ENCODE data around the gene DHRS13.
A peak's percentile ranks its signal among the peaks of the same experiment; 100 is the strongest.

DHRS13 gene

GRCh38 chr17:28902819-28903545 lies at the start of gene DHRS13:
Gene DHRS13 (minus strand): TSS chr17:28903079. CDS start chr17:28902944, 135 bp downstream.
- H3K4me3 ChIP-seq (ENCODE audit: low read depth, low read length): peak within 1 kb of the TSS; percentile 65
- DNase-seq (ENCODE audit: low read depth): peak; percentile 67

GRCh38 chr17:28951991-28952975 lies 49.4 kb upstream of the DHRS13 start:
- peak overlapping the region; percentile 78 for H3K4me3 ChIP-seq (ENCODE audit: low read depth, low read length)
- DNase-seq (ENCODE audit: low read depth): peak; percentile 98

GRCh38 chr17:28951428-28951990 lies 48.6 kb upstream of the DHRS13 start, which contains the start of gene PHF12:
Gene PHF12 (minus strand): TSS chr17:28951518. CDS start chr17:28950960, 558 bp downstream.
- H3K4me3 ChIP-seq (ENCODE audit: low read depth, low read length): peak within 1 kb of the TSS; percentile 93
- peak; percentile 100 for DNase-seq (ENCODE audit: low read depth)

DNA sequence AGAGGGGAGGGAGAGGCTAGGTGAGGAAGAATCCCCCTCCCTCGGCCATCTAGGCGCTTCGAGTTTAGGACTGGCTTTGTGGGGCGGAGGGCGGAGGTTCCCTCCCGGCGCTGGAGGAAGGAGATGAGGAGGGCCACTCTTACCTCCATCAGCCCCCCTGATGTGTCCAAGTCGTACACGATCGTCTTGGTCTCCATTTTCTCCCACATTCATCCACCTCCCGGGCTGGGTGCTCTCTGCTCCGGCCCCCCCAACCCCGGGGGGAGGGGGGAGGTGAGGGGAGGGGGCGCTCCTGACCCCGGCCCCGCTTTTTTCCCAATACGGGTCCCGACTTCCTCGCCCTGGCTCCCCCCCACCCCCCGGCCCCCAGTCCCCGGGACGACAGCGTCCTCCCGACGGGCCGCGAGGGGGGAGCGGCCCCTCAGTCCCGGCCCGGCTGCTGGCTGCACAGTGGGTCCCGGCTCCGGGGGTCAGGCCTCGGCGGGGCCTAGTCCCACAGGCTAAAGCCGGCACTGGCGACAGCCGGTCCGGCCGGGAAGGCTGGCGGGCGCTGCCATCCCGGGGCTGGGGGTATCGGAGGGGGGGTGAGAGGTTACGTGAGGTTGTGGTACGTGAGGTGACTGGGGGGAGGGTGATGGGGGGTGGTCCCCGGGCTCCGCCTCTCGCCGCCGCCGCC lies 48.0 kb upstream of the DHRS13 start:
- peak overlapping the region; percentile 93 for H3K4me3 ChIP-seq (ENCODE audit: low read depth, low read length)
- no peak for DNase-seq (ENCODE audit: low read depth)

- peak overlapping the region; percentile 93 for H3K4me3 ChIP-seq (ENCODE audit: low read depth, low read length)
- DNase-seq (ENCODE audit: low read depth): no peak
These were observed 47.3 kb upstream of the DHRS13 start for GRCh38 chr17:28950017-28950751.

- H3K4me3 ChIP-seq (ENCODE audit: low read depth, low read length): peak overlapping the region; percentile 93
- no peak for DNase-seq (ENCODE audit: low read depth)
These were observed 46.5 kb upstream of the DHRS13 start for GRCh38 chr17:28949185-28950016.

DNA sequence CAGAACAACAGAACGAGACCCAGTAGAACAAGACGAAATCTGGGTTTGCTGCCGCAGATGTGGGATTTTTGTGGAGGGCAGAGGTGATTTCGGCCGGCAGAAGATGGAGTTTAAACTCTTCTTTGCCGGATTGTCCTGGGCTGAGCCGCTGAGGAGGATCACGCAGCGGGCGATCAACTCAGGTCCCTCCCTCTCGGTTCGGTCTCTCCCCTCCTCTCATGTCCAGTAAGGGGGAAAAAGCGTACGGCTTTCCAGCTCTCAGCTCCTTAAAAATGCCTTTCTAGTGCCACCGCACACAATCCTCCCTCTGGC lies 46.0 kb upstream of the DHRS13 start:
- no peak for DNase-seq (ENCODE audit: low read depth)
- H3K4me3 ChIP-seq (ENCODE audit: low read depth, low read length): peak overlapping the region; percentile 93

DNA sequence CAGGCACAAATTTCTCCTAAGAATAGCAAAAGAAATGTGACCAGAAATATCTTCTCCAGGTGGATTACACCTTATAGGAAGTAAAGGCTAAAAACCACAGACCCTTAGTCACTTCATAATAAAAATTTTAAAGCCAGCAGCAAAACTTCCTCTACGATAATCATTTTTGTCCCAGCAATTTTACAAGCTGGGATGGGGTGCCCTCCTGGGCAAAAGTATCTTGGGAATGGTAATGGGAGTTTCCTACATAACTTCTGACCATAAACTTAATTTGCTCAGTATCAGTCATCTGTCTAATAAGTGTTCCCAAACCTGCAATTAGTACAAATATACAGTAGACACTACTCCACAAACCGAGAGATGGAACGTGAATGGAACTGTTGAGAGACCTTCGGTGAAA lies 45.5 kb upstream of the DHRS13 start:
- DNase-seq (ENCODE audit: low read depth): no peak
- H3K4me3 ChIP-seq (ENCODE audit: low read depth, low read length): peak overlapping the region; percentile 93

- H3K4me3 ChIP-seq (ENCODE audit: low read depth, low read length): no peak overlapping the region
- no peak for DNase-seq (ENCODE audit: low read depth)
These were observed 44.8 kb upstream of the DHRS13 start for GRCh38 chr17:28947639-28948038.

DNA sequence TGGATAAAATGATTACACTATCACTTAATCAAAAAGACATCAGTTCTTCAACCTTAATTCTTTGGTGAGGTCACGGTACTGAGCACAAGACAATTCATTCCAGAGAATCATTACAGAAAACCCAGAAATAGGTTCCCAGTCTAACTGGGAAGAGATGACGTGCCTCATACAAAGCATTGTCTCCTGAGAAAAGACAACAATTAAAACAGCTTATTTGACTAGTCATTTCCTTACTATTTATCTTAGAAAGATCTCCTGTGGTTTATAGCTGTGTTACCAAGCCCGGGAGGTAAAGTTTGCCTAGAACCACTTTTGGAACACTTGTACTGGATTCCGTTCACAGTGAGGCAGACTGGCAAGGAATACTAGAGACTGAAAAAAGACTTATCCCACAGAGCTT lies 43.4 kb upstream of the DHRS13 start:
- no peak overlapping the region for H3K4me3 ChIP-seq (ENCODE audit: low read depth, low read length)
- peak; percentile 34 for DNase-seq (ENCODE audit: low read depth)

DNA sequence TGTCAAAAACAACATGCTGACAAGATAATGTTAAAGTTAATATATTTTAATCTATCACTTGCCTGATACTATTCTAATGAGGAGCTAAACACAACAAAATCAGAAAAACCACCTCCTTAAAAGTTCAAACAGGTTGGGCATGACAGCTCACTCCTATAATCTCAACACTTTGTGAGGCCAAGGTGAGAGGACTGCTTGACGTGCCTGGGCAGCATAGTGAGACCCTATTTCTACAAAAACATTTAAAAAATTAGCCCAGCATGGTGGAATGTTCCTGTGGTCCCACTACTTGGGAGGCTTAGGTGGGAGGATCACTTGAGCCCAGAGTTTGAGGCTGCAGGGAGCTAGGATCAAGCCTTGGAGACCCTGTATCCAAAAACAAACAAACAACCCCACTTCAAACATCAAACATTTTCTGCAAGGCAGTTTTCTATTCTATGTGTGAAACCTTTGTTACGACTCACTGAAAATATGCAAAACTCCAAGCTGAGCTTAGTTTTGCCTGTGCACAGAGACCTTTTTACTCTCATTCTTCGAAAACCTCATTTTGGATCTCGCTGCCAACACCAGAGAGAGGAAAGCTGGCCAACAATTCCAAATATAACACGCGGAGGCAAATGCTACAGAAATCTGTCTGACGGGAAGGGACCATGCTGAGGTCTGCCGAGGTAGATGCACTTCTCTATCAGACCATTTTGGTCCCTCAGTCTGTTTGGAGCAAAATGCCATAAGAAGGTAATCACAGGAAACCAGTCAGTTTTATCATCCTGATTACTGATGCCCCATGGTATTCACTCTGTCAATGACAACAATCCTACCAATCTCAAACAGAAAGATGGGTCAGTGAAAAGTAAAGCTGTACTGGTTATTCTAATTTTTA lies 42.2 kb upstream of the DHRS13 start:
- no peak overlapping the region for H3K4me3 ChIP-seq (ENCODE audit: low read depth, low read length)
- DNase-seq (ENCODE audit: low read depth): no peak

DNA sequence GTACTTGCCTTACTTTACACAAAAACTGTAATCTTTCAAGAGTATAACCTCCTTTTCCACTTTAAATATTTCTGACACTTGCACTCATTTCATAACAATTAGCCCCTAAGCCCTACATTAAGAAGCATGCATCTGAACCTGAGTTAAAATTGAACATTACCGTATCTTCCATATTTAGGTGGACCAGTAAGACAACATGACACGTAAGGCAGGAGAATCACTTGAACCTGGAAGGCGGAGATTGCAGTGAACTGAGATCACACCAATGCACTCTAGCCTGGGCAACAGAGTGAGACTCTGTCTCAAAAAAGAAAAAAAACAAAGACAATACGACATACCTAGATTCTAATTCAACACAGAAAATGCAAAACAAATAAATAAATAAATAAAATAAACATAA lies 41.5 kb upstream of the DHRS13 start:
- no peak overlapping the region for H3K4me3 ChIP-seq (ENCODE audit: low read depth, low read length)
- no peak for DNase-seq (ENCODE audit: low read depth)

GRCh38 chr17:28942925-28943324 lies 40.0 kb upstream of the DHRS13 start:
- no peak for DNase-seq (ENCODE audit: low read depth)
- no peak overlapping the region for H3K4me3 ChIP-seq (ENCODE audit: low read depth, low read length)

GRCh38 chr17:28941251-28941650 lies 38.4 kb upstream of the DHRS13 start:
- no peak for DNase-seq (ENCODE audit: low read depth)
- no peak overlapping the region for H3K4me3 ChIP-seq (ENCODE audit: low read depth, low read length)

DNA sequence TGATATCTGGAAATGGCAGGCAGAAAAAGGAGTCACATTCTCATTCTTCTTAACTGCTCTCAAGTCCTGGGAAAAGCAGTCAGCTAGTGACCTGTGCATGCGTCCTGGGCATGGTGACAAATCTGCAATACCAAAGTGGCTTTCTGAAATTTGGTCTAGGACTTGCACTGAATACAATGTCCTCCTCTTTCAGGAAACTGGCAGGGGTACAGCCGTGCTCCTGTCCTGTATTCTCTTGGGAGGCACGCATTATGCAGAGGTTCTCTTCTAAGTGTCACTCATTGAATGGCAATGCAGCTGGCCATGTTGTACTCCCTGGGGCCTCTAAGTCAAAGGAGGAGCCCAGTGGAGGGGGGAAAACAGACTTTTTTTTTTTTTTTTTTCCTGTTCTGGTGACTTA lies 37.8 kb upstream of the DHRS13 start:
- no peak overlapping the region for H3K4me3 ChIP-seq (ENCODE audit: low read depth, low read length)

GRCh38 chr17:28940142-28940541 lies 37.3 kb upstream of the DHRS13 start:
- H3K4me3 ChIP-seq (ENCODE audit: low read depth, low read length): no peak overlapping the region
- DNase-seq (ENCODE audit: low read depth): no peak

More for the DNA sequence above, 37.8 kb upstream of the DHRS13 start:
- no peak for DNase-seq (ENCODE audit: low read depth)

DNA sequence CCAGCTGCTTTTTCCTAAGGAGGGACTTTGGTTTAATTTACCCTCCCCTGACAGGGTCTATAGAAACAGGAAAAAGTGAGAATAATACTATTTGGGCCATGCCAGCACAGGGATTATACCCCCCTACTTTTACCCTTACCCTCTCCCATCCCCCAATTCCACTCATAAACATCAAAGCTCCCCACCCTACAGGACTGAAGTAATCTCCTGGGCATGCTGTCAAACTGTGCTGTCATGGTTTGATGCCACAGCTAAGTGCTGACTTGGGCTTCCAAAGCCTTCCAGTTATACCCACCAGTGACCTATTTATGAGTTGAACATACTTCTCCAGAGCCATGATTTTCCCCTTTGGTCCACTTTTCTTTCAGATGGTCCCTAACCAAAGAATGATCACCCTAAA lies 35.7 kb upstream of the DHRS13 start:
- DNase-seq (ENCODE audit: low read depth): no peak
- no peak overlapping the region for H3K4me3 ChIP-seq (ENCODE audit: low read depth, low read length)

All from skeletal muscle cell (primary cell).